Measurements from ENCODE around the gene IPMK. TPM values are rescaled to one million over a fixed set of nuclear protein-coding genes. Genes with fewer than 3 reads are reported as not detected.

The IPMK gene
- total and polyA plus RNA-seq, 2 of the 8 experiments (the other 6 are each of a cell fraction or from before 2014, with no cell fraction given): 1.3 to 7.8 TPM

- FAIRE-seq: no peak
- Histone ChIP-seq H3K79me1 (ENCODE audit: low read depth, low read length) (no peaks in the 10 kb centered on the region), H3K18ac (ENCODE audit: extremely low read depth, low read length) (no peak overlapping the region), H4K5ac (ENCODE audit: insufficient read length, low read depth, low read length) (no peak overlapping the region), H2AFZ (ENCODE audit: low read length) (no peak overlapping the region), H3K36me3 (ENCODE audit: control insufficient read depth in 2 of 4, insufficient read depth in 4 of 4, low read length in 3 of 4) (no peaks in the 10 kb centered on the region), H3K4me1 (replicated peaks in 1 of 4; ENCODE audit: control insufficient read depth in 3 of 4, insufficient read depth in 4 of 4, low read length in 3 of 4) (no peaks in the 10 kb centered on the region), H3K9ac (replicated peaks in 1 of 4; ENCODE audit: extremely low read depth in 1 of 4, low read depth in 3 of 4, low read length in 3 of 4) (no peak overlapping the region), H3K27ac (ENCODE audit: low read depth, low read length) (no peak overlapping the region), H3K23me2 (ENCODE audit: low read depth, low read length) (no peaks in the 10 kb centered on the region), H3K56ac (replicated peaks; ENCODE audit: insufficient read length, low read depth, low read length) (no peak overlapping the region), H3K79me2 (ENCODE audit: control insufficient read depth in 1 of 2, insufficient read depth in 2 of 2, low read length in 2 of 2) (no peaks in the 10 kb centered on the region), H3K23ac (ENCODE audit: insufficient read length) (no peak overlapping the region), H3K4ac (replicated peaks; ENCODE audit: insufficient read length, low read depth, low read length) (no peak overlapping the region), H2BK20ac (ENCODE audit: low read length) (no peak overlapping the region), H2BK120ac (replicated peaks; ENCODE audit: low read depth, low read length) (no peak overlapping the region), H3K9me3 (ENCODE audit: insufficient read depth in 2 of 2, low read depth in 1 of 2, low read length in 1 of 2) (no peaks in the 10 kb centered on the region), H4K8ac (ENCODE audit: extremely low read depth, insufficient read depth, low read length) (no peak overlapping the region), H2BK5ac (ENCODE audit: low read depth, low read length) (no peak overlapping the region), H4K20me1 (replicated peaks in 1 of 2; ENCODE audit: control insufficient read depth in 1 of 2, insufficient read depth in 2 of 2, low read length in 2 of 2) (no peaks in the 10 kb centered on the region), H2BK12ac (ENCODE audit: low read depth, low read length) (no peak overlapping the region), H3K27me3 (replicated peaks in 1 of 4; ENCODE audit: control insufficient read depth in 3 of 4, extremely low read depth in 1 of 4, insufficient read depth in 3 of 4, low read length in 3 of 4) (no peaks in the 10 kb centered on the region; a peak in 1 of 7 replicates), H2AK5ac (ENCODE audit: low read depth, low read length) (no peak overlapping the region; the same call in 1 of the 2 replicates), H3K4me2 (ENCODE audit: insufficient read depth in 1 of 2, low read depth in 2 of 2, low read length in 2 of 2) (no peak overlapping the region), H2BK15ac (ENCODE audit: low read length) (no peak overlapping the region), H3K14ac (ENCODE audit: insufficient read length) (no peak overlapping the region), H4K91ac (replicated peaks; ENCODE audit: insufficient read length, low read length) (no peak overlapping the region), H3K4me3 (ENCODE audit: extremely low read depth in 1 of 4, insufficient read depth in 2 of 4, low read depth in 3 of 4, low read length in 4 of 4) (no peak overlapping the region)
- DNase-seq (ENCODE audit: low read depth in 1 of 2, low spot score in 2 of 2): no peak
- 83% methylated on average over 5 of the region's 5 CpGs; no CpG with 5 or more reads in 1 of the 2 experiments for WGBS, 2 experiments (ENCODE audit: extremely low coverage in 1 of 2, insufficient coverage in 1 of 2, insufficient read length in 1 of 2, insufficient replicate concordance in 2 of 2, low coverage in 1 of 2, low lambda C conversion rate in 2 of 2, missing lambda C conversion rate in 1 of 2)
- CTCF ChIA-PET (ENCODE audit: partially characterized antibody): interaction anchor here (0.9 to 7.5 kb wide), 4 partner anchors 22 to 120 kb away, joined by 3 to 105 read pairs (median 4); no protein-coding TSS in a partner anchor
- POLR2A ChIA-PET (ENCODE audit: partially characterized antibody): interaction anchor here (0.6 to 1.6 kb wide), 2 partner anchors 41 to 92 kb away, joined by 3 to 5 read pairs; partner anchors contain the start of gene UBE2D1
- no peak for TF ChIP-seq NANOG (IDR thresholded peaks at IDR 0.05; ENCODE audit: insufficient read depth, low read depth, low read length, poor library complexity, severe bottlenecking)
- no peak for TF ChIP-seq CHD2 (IDR thresholded peaks at IDR 0.05; ENCODE audit: low read length)
- TF ChIP-seq RFX5 (IDR thresholded peaks at IDR 0.05; ENCODE audit: borderline replicate concordance, low read depth, low read length): no peak
- no peak for TF ChIP-seq KDM4A (IDR thresholded peaks at IDR 0.05; ENCODE audit: low read depth, low read length, severe bottlenecking)
- TF ChIP-seq SRF (IDR thresholded peaks at IDR 0.05; ENCODE audit: low read depth, low read length): no peak
- TF ChIP-seq USF2 (IDR thresholded peaks at IDR 0.05; ENCODE audit: low read length): no peak
- TF ChIP-seq, protein P1, sequence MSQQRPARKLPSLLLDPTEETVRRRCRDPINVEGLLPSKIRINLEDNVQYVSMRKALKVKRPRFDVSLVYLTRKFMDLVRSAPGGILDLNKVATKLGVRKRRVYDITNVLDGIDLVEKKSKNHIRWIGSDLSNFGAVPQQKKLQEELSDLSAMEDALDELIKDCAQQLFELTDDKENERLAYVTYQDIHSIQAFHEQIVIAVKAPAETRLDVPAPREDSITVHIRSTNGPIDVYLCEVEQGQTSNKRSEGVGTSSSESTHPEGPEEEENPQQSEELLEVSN (IDR thresholded peaks at IDR 0.05): no peak
- no peak for TF ChIP-seq GABPA (IDR thresholded peaks at IDR 0.05; ENCODE audit: borderline replicate concordance, insufficient read depth, low read length)
- no peak for TF ChIP-seq BACH1 (IDR thresholded peaks at IDR 0.05; ENCODE audit: low read length)
- TF ChIP-seq, protein P2, sequence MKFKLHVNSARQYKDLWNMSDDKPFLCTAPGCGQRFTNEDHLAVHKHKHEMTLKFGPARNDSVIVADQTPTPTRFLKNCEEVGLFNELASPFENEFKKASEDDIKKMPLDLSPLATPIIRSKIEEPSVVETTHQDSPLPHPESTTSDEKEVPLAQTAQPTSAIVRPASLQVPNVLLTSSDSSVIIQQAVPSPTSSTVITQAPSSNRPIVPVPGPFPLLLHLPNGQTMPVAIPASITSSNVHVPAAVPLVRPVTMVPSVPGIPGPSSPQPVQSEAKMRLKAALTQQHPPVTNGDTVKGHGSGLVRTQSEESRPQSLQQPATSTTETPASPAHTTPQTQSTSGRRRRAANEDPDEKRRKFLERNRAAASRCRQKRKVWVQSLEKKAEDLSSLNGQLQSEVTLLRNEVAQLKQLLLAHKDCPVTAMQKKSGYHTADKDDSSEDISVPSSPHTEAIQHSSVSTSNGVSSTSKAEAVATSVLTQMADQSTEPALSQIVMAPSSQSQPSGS (IDR thresholded peaks at IDR 0.05; ENCODE audit: low read length): no peak
- no peak for TF ChIP-seq TAF1 (IDR thresholded peaks at IDR 0.05; ENCODE audit: low read depth, low read length)
Measured at GRCh38 chr10:58293989-58294388, 26.3 kb upstream of the IPMK start.

Data from H1 (cell line).